Mesenteric fat pad (tissue), 1 donor: ENCODE data around the gene KLHDC4. TPM values are rescaled to one million over a fixed set of nuclear protein-coding genes. Genes with fewer than 3 reads are reported as not detected.
"Not testable (repeated sequence)": the region's sequence is repeated elsewhere in the genome, so short reads cannot be mapped to it uniquely, and the experiment has no call there.

ENCODE experiments used
- DNase-seq: peaks from one replicate; pipeline ENCODE4 v3.0.0-alpha.2; 2020; ENCODE audit warnings: low spot score
- total RNA-seq: library from RNA; stranded (reverse); fragmentation: NEBNext Ultra II Directional; extraction: Animal tissue kit (Norgen Biotek cat#: 25700); gene quantifications from one replicate; pipeline ENCODE4 v1.2.1, GENCODE V29; 2021
- donor health status: DM: yes; HTN: yes; CAD: no.

KLHDC4 gene
- total RNA-seq, 1 donor from 2014 or later = 39.9 TPM

- DNase-seq = not testable (repeated sequence)
These were observed 23.1 kb upstream of the KLHDC4 start for GRCh38 chr16:87788730-87789436.

- not testable (repeated sequence) for DNase-seq
These were observed 21.8 kb upstream of the KLHDC4 start for GRCh38 chr16:87787451-87788091.

- DNase-seq = no peak
These were observed 19.0 kb upstream of the KLHDC4 start for GRCh38 chr16:87784812-87785211.

GRCh38 chr16:87782033-87782432 lies 16.2 kb upstream of the KLHDC4 start:
- DNase-seq = no peak

- DNase-seq = no peak
These were observed 14.7 kb upstream of the KLHDC4 start for GRCh38 chr16:87780385-87780989.

DNA sequence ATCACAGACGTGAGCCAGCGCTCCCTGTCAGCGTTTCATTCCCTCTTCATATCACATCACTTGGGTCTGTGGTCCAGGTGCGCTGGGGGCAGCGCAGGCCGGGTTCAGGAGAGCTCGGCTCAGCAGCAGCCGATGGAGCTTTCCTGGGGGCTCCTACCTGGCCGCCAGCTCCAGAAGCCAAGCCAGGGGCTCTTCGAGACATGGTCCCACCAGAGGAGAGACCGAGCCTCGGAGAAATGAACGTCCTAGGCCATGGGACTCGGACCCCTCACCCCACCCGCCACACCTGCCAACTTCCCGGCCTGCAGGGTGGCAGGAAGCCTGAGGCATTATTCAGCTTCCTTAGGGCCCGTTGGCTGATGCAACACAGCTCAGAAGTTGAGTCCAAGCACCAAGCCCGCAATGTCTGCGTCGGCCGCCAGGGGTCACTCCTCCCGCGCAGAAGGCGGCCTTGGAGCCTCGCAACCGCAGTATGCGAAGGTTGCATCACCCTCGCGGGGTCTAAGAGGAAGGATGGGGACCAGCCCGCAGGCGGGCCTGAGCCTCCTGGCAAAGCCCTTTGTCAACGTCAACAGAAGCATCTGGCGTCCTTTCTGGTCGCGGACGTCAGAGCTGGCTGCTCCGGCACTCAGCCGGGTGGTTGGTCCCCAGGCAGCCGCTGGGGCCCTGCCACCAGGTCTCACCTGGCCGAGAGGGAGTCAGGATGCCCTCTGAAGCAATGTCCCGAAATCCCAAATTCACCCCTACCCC lies 13.2 kb upstream of the KLHDC4 start:
- peak; percentile 97 for DNase-seq

DNA sequence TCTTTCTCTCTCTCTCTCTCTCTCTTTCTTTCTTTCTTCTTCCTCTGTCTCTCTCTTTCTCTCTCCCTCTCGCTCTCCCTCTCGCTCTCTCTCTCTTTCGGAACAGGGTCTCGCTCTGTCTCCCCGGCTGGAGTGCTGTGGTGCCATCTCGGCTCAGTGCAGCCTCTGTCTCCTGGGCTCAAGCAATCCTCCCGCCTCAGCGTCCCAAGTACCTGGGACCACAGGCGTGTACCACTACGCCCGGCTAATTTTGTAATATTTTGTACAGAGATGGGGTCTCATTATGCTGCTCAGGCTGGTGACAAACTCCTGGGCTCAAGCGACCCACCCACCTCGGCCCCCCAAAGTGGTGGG lies 12.7 kb upstream of the KLHDC4 start:
- DNase-seq = no peak

DNA sequence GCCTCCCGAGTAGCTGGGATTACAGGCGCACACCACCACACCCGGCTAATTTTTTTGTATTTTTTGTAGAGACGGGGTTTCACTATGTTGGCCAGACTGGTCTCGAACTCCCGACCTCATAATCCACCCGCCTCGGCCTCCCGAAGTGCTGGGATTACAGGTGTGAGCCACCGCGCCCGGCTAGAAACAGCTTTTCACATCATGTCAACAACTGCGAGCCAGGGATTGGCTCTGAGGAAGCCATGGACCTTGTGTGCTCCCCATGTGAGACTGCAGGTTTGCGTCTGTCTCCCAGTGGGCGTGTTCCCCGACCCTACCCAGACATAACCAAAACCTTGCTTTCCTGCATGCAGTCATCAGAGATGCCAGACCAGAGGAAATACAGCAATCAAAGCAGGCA lies 8.1 kb upstream of the KLHDC4 start:
- not testable (repeated sequence) for DNase-seq

DNA sequence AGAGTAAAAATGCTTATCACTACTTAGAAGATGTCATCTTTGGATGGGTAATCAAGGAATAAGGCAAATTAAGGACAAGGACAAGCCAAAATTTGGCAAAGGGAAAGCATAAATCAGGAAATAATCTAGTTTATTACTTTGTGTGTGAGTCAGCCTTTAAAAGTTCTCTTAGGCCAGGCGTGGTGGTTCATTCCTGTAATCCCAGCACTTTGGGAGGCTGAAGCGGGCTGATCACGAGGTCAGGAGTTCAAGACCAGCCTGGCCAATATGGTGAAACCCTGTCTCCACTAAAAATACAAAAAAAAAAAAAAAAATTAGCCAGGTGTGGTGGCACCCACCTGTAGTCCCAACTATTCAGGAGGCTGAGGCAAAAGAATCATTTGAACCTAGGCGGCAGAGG lies 1.7 kb upstream of the KLHDC4 start:
- not testable (repeated sequence) for DNase-seq

DNA sequence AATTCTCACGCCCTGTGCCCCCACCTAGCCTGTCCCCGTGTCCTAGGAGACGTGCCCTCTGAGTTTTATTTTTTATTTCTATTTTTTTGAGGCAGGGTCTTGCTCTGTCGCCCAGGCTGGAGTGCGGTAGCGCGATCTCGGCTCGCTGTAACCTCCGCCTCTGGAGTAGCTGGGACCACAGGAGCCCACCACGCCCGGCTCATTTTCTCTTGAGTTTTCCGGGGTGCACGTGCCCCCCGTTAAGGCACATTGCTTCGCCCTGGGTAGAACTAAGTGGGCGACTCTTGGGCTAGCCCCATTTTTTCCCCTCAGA lies 655 bp upstream of the KLHDC4 start:
- DNase-seq = no peak

DNA sequence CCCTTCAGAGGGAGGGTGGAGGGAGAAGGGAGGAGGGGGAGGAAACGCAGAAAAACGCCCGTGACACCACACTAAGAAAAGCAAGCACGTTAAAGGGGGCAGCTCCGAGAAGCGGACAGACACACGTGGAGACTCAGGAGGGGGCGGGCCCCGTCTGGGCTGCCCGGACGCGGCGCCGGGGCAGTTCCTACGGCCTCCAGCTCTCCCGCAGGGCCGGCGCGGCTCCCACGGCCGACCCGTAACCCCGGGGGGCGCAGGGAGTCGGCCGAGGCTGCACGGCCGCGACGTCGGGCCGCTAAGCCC lies 362 bp downstream of the KLHDC4 start:
- DNase-seq = no peak

DNA sequence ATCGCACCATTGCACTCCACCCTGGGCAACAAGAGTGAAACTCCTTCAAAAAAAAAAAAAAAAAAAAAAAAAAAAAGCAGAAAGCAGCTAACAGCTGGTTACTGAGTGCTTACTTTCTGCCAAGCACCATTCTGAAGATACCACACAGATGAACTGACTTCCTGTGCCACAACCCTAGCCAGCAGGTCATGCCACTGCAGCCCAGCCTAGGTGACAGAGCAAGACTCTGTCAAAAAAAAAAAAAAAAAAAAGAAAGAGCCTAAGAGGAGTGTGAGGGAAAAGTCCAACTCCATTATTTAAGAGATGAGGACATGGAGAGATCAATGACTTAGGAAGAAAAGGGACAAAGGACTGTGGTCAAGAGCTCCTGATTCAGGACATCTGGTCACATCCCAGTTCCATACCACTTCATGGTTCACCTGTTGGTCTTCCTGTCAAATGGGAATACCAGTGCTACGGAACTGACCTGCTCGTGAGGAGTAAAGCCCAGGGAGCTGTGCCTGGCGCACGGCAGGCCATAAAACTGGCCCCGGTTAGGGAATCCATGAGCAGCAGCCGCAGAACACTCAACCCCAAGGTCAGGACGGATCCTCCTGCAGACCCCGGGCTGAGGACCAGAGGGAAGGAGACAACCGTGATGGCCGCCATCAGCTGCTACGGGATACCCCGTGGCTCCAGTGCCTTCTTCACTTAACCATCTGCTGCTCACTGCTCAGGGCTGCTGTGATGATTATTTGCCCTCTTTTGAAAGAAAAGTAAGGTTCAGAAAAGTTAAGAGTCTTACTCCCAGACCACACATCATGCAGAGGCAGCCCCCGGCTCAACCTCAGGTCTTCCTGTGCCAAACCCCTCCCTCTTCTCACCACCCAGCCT lies 950 bp downstream of the KLHDC4 start:
- DNase-seq = no peak

DNA sequence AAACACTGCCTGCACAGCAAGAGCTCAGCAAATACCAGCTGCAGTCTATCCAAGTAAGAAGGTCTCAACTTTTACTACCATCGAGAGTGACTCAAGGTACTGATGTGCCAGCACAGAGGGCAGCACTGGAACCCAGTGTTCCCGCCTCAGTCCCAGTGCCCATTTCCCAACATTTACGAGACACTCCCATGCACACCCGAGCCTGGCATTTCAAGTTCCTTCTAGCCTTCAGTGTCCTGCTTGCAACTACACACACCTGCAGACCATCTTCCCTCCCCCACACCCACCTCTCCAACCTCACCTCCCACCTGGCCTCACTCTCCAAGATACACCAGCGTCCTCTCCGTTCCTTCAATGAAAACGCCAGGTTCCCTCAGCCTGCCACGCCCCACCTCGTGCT lies 3.2 kb downstream of the KLHDC4 start:
- no peak for DNase-seq

DNA sequence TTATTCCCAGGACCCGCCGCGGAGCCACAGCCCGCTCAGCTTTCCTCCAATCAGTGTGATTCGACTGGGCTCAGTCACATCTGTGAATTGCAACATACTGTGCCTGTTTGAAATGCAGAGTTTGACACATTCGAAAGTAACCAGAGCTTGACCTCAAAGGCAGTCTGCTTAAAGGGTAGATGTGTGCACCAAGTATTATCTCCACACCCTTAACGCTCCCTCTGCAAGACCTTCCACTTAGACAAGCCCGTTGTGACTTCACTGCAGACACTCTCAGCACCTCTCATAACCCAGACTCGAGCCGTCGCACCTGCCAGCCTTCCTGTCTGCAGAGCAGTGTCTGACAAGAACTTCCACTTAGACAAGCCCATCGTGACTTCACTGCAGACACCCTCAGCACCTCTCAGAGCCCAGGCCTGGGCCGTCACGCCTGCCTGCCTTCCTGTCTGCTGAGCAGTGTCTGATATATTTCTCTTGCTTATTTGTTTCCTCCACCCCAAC lies 3.7 kb downstream of the KLHDC4 start:
- no peak for DNase-seq

- DNase-seq = no peak
These were observed 4.7 kb downstream of the KLHDC4 start for GRCh38 chr16:87761060-87761459.

DNA sequence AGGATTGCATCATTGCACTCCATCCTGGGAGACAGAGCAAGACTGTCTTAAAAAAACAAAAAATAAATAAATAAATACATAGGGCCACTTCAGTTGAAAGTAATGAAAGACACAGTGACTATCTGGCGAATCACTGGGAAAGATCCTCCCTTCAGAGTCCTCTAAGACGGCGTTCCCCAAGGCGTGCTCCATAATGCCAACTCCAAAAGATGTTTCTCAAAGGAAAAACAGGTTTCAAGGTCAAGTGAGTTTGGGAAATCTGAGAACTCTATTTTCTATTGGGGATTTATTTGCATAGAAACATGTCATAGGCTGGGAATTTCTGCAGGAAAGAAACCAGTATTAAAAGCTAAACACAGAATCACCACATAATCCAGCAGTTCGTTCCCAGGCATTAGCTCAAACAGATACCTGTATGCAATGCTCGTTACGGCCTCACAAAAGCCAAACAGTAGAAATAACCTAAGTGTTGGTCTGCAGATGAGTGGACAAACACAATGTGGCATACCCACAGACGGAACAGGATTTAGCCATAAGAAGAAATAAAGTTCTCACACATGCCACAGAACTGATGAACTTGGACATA lies 7.9 kb downstream of the KLHDC4 start:
- DNase-seq = no peak

GRCh38 chr16:87754535-87754934 lies 11.3 kb downstream of the KLHDC4 start:
- DNase-seq = no peak

DNA sequence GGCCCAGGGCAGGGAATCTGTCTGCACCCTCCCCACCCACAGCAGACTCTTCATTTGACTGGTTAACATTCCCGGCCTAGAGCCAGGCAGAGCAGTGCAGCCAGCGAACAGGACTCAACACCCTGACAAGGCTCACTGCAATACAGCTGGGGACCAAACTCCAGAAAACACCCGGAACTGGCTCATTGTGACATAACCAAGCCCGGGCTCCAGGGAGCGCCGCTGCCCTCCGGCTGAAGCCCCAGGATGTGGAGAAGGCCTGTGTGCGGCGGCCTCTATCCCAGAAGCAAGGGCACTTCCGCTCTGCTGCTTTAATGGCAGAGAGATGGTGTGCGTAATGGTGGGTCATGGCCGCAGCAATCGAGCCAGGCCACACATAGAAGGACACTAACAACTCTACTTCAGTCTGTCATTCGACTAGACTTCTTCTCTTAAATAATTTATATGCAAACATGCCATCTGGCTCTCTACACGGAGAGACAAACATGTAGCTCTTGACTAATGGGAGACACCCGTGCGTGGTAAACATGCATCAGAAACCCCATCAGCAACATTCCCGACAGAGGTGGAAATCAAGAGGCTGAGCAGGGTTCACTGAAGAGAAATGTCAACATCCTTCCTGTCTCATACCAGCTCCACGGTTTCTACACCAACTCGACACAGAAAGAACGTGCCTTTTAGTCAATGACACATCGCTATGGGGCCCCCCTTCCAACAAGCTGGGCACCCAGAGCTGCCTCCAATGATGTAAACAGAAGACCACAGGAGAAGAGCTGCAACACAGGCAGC lies 18.0 kb downstream of the KLHDC4 start:
- no peak for DNase-seq

- no peak for DNase-seq
These were observed 19.6 kb downstream of the KLHDC4 start for GRCh38 chr16:87746178-87746577.
